ENCODE results near the gene PAPSS1. TPM values are rescaled to one million over a fixed set of nuclear protein-coding genes. Genes with fewer than 3 reads are reported as not detected.

PAPSS1 gene
- polyA plus RNA-seq, 2 donors, result 25.5 to 34.6 TPM

DNA sequence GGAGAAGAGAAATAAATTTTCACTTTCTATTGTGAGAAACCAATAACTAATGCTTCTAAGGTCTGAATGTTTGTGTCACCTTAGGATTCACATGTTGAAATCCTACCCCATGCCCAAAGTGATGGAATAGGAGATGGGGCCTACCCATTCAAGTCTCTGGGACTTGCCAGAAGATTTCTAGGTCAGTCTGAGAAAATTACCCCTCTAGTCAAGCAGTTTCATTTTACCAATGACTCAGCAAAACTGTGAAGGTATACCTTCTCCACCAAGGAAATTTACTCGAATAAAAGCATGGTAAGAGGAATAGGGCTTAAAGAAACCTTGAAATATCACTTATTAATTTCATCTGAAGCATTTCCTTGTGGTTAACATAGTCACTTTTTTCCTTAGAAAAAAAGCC lies 23.5 kb upstream of the PAPSS1 start:
- 49 to 78% methylated on average over 1 of the region's 1 CpG for WGBS, 2 donors
- Histone ChIP-seq H3K27me3 (ENCODE audit: control insufficient read depth in 1 of 2, insufficient read depth in 2 of 2, low read length in 2 of 2) (no peaks in the 10 kb centered on the region), H3K4me1 (ENCODE audit: control insufficient read depth in 2 of 2, insufficient read depth in 2 of 2, low read length in 1 of 2) (no peaks in the 10 kb centered on the region), H3K27ac (ENCODE audit: low read depth in 2 of 2, low read length in 1 of 2) (no peak overlapping the region), H3K4me3 (ENCODE audit: low read depth in 1 of 2, low read length in 2 of 2) (no peak overlapping the region), H3K36me3 (ENCODE audit: control insufficient read depth in 2 of 2, insufficient read depth in 2 of 2, low read length in 1 of 2) (no peaks in the 10 kb centered on the region), H3K9me3 (ENCODE audit: control insufficient read depth in 2 of 2, insufficient read depth in 1 of 2, low read depth in 1 of 2, low read length in 1 of 2) (no peaks in the 10 kb centered on the region)

DNA sequence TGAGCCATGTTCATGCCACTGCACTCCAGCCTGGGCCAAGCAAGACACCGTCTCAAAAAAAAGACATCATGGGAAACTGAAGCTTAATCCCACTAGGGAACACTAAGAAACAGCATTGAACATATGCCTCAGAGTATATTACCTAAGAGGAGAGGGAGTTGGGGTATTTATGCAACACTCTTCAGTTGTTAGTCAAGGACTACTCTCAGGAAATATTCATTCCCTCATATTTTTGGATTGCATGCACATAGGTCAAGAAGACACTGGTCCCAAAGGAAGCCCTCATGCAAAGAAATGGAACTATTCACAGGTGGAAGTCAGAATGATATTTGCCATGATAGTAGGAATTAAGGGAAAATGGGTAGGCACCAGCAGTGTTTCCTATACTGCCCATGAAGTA lies 22.8 kb upstream of the PAPSS1 start:
- H3K4me3 ChIP-seq (ENCODE audit: low read depth in 1 of 2, low read length in 2 of 2), result no peak overlapping the region
- no peaks in the 10 kb centered on the region for H3K4me1 ChIP-seq (ENCODE audit: control insufficient read depth in 2 of 2, insufficient read depth in 2 of 2, low read length in 1 of 2)
- H3K27ac ChIP-seq (ENCODE audit: low read depth in 2 of 2, low read length in 1 of 2), result no peak overlapping the region
- no peaks in the 10 kb centered on the region for H3K27me3 ChIP-seq (ENCODE audit: control insufficient read depth in 1 of 2, insufficient read depth in 2 of 2, low read length in 2 of 2)
- no peaks in the 10 kb centered on the region for H3K9me3 ChIP-seq (ENCODE audit: control insufficient read depth in 2 of 2, insufficient read depth in 1 of 2, low read depth in 1 of 2, low read length in 1 of 2)
- WGBS, 2 donors, result 97 to 100% methylated on average over 1 of the region's 1 CpG
- no peaks in the 10 kb centered on the region for H3K36me3 ChIP-seq (ENCODE audit: control insufficient read depth in 2 of 2, insufficient read depth in 2 of 2, low read length in 1 of 2)

DNA sequence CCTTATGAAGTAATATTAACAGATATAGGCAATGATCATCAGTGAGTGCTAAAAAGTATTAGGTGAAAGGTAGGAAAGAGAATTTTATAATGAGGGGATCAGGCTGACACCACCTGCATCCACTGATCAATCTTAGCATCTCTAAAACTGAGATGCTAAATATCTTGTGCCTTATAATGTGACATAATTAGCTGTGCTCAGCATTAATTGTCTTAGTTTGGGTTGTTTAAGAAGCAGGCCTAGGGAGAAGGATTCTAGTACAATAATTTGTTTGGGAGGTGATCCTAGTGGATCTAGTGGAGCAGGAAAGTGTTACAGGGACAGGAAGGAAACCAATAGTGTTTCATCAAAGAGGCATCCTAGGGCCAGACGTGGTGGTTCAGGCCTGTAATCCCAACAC lies 22.2 kb upstream of the PAPSS1 start:
- Histone ChIP-seq H3K36me3 (ENCODE audit: control insufficient read depth in 2 of 2, insufficient read depth in 2 of 2, low read length in 1 of 2) (no peaks in the 10 kb centered on the region), H3K4me3 (ENCODE audit: low read depth in 1 of 2, low read length in 2 of 2) (no peak overlapping the region), H3K9me3 (ENCODE audit: control insufficient read depth in 2 of 2, insufficient read depth in 1 of 2, low read depth in 1 of 2, low read length in 1 of 2) (no peaks in the 10 kb centered on the region), H3K27ac (ENCODE audit: low read depth in 2 of 2, low read length in 1 of 2) (no peak overlapping the region), H3K27me3 (ENCODE audit: control insufficient read depth in 1 of 2, insufficient read depth in 2 of 2, low read length in 2 of 2) (no peaks in the 10 kb centered on the region), H3K4me1 (ENCODE audit: control insufficient read depth in 2 of 2, insufficient read depth in 2 of 2, low read length in 1 of 2) (no peaks in the 10 kb centered on the region)
- WGBS, 2 donors, result 79 to 85% methylated on average over 1 of the region's 1 CpG

DNA sequence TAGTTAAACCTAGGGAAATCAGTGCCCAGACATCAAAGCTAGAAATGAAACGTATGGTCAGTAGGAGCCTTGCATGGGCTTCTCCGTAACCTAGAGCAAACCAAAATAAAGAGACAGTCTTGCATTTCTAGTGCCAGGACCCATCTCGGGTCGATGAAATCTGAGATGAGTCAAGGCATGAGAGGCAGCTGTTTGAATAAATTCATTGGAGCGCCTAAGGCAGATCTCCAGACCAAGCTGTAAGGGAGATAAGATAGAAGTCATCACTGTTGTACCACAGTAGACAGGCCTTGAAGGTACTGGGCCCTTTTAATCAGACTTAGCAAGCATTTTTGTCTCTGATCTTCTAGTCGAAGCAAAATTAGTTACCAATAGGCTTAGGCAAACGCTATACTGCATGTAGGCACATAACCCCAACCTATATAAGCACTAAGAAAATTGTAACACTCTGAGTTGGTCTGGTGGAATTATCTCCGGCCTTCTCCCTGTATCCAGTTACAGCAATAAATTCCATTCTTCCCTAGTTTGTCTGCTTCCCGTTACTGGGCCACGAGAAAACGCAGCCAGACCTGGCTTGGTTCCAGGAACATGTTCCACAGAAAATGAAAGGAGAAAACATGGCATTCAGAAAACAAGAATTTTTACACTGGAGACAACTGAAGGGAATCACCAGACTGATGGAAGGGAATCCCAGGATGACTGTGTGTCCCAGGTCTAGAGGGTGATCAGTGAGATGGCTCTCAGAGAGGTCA lies 21.1 kb upstream of the PAPSS1 start:
- H3K4me1 ChIP-seq (ENCODE audit: control insufficient read depth in 2 of 2, insufficient read depth in 2 of 2, low read length in 1 of 2), result no peaks in the 10 kb centered on the region
- WGBS, 2 donors, result 63 to 65% methylated on average over 11 of the region's 11 CpGs
- no peaks in the 10 kb centered on the region for H3K27me3 ChIP-seq (ENCODE audit: control insufficient read depth in 1 of 2, insufficient read depth in 2 of 2, low read length in 2 of 2)
- no peaks in the 10 kb centered on the region for H3K9me3 ChIP-seq (ENCODE audit: control insufficient read depth in 2 of 2, insufficient read depth in 1 of 2, low read depth in 1 of 2, low read length in 1 of 2)
- H3K4me3 ChIP-seq (ENCODE audit: low read depth in 1 of 2, low read length in 2 of 2), result no peak overlapping the region
- no peaks in the 10 kb centered on the region for H3K36me3 ChIP-seq (ENCODE audit: control insufficient read depth in 2 of 2, insufficient read depth in 2 of 2, low read length in 1 of 2)
- peak overlapping the region; percentile 12 to 31 for H3K27ac ChIP-seq (ENCODE audit: low read depth in 2 of 2, low read length in 1 of 2)

DNA sequence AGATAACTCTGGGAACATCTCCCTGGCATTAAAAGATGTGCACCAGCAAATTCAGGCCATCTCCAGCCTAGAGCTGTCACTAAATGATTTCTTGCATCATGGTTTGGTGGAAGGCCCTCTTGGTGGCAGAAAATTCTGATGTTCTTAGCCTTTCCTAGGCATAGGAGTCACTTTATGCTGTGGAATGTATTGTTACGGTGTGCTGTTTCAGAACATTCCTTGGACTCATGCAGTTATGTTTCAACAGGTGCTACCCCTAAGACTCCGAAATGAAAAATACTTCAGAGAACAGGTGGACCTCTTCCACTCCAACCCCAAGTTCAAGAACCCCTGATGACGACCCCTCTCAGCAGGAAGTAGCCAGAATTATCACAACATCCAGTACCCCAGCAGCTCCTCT lies 20.3 kb upstream of the PAPSS1 start:
- 65 to 84% methylated on average over 3 of the region's 3 CpGs for WGBS, 2 donors

DNA sequence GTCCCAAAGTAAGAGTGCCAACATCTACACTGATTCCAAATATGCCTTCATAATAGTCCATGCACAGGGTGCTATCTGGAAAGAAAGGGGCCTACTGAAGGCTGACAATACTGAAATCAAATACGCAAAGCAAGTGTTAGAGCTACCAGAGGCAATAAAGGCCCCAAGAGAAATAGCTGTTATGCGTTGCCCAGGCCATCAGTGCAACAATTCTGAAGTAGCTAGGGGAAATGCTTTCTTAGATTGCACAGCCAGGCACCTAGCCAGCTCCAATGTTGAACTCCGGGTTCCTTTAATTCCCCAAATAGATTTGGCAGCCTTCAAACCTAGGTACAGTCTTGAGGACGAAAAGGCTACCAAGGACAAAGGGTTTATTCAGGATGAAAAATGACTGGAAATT lies 17.4 kb upstream of the PAPSS1 start:
- H3K9me3 ChIP-seq (ENCODE audit: control insufficient read depth in 2 of 2, insufficient read depth in 1 of 2, low read depth in 1 of 2, low read length in 1 of 2), result no peaks in the 10 kb centered on the region
- no peaks in the 10 kb centered on the region for H3K27me3 ChIP-seq (ENCODE audit: control insufficient read depth in 1 of 2, insufficient read depth in 2 of 2, low read length in 2 of 2)
- H3K36me3 ChIP-seq (ENCODE audit: control insufficient read depth in 2 of 2, insufficient read depth in 2 of 2, low read length in 1 of 2), result no peaks in the 10 kb centered on the region
- no peak overlapping the region for H3K27ac ChIP-seq (ENCODE audit: low read depth in 2 of 2, low read length in 1 of 2)
- H3K4me3 ChIP-seq (ENCODE audit: low read depth in 1 of 2, low read length in 2 of 2), result no peak overlapping the region
- no peaks in the 10 kb centered on the region for H3K4me1 ChIP-seq (ENCODE audit: control insufficient read depth in 2 of 2, insufficient read depth in 2 of 2, low read length in 1 of 2)
- WGBS, 2 donors, result 70 to 72% methylated on average over 4 of the region's 4 CpGs

More for the DNA sequence above, 20.3 kb upstream of the PAPSS1 start:
- Histone ChIP-seq H3K9me3 (ENCODE audit: control insufficient read depth in 2 of 2, insufficient read depth in 1 of 2, low read depth in 1 of 2, low read length in 1 of 2) (no peaks in the 10 kb centered on the region), H3K4me3 (ENCODE audit: low read depth in 1 of 2, low read length in 2 of 2) (no peak overlapping the region), H3K27me3 (ENCODE audit: control insufficient read depth in 1 of 2, insufficient read depth in 2 of 2, low read length in 2 of 2) (no peaks in the 10 kb centered on the region), H3K27ac (ENCODE audit: low read depth in 2 of 2, low read length in 1 of 2) (no peak overlapping the region), H3K4me1 (ENCODE audit: control insufficient read depth in 2 of 2, insufficient read depth in 2 of 2, low read length in 1 of 2) (no peaks in the 10 kb centered on the region), H3K36me3 (ENCODE audit: control insufficient read depth in 2 of 2, insufficient read depth in 2 of 2, low read length in 1 of 2) (no peaks in the 10 kb centered on the region)

DNA sequence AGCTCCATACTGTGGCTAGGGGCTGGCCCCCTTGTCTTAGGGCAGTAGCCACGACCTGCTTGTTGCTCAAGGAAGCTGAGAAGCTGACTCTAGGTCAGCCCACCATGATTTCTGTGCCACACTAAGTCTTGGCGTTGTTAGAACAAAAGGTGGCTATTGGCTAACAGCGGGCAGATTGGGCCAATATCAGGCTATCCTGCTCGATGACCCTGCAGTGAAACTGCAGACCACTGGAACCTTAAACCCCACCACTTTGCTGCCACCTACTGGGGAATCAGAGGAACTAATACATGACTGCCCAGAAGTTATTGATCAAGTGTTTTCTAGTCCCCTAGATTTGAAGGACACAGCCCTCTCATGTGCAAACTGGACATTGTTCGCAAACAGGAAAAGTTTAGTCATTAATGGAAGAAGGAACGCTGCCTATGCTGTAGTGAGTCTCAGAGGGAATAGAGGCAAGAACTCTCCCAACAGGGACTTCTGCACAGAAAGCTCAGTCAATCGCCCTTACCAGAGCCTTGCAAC lies 17.0 kb upstream of the PAPSS1 start:
- Histone ChIP-seq H3K4me1 (ENCODE audit: control insufficient read depth in 2 of 2, insufficient read depth in 2 of 2, low read length in 1 of 2) (no peaks in the 10 kb centered on the region), H3K27me3 (ENCODE audit: control insufficient read depth in 1 of 2, insufficient read depth in 2 of 2, low read length in 2 of 2) (no peaks in the 10 kb centered on the region), H3K9me3 (ENCODE audit: control insufficient read depth in 2 of 2, insufficient read depth in 1 of 2, low read depth in 1 of 2, low read length in 1 of 2) (no peaks in the 10 kb centered on the region), H3K4me3 (ENCODE audit: low read depth in 1 of 2, low read length in 2 of 2) (no peak overlapping the region), H3K27ac (ENCODE audit: low read depth in 2 of 2, low read length in 1 of 2) (no peak overlapping the region), H3K36me3 (ENCODE audit: control insufficient read depth in 2 of 2, insufficient read depth in 2 of 2, low read length in 1 of 2) (no peaks in the 10 kb centered on the region)
- 61 to 67% methylated on average over 7 of the region's 7 CpGs for WGBS, 2 donors

DNA sequence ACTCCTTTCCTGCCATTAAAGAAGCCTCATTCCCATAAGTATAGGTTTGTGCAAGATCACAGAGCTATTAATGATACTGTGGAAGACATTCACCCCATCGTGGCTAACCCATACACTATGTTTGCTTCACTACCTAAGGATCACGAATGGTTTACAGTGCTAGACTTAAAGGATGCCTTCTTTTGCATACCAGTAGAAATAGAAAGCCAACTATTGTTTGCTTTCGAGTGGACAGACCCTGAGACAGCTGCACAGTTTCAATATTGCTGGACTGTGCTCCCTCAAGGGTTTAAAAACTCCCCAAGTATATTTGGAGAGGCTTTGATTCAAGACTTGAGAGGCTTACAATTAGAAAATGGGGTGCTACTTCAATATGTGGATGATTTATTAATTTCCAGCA lies 16.0 kb upstream of the PAPSS1 start:
- no peak overlapping the region for H3K27ac ChIP-seq (ENCODE audit: low read depth in 2 of 2, low read length in 1 of 2)
- no peaks in the 10 kb centered on the region for H3K36me3 ChIP-seq (ENCODE audit: control insufficient read depth in 2 of 2, insufficient read depth in 2 of 2, low read length in 1 of 2)
- no peaks in the 10 kb centered on the region for H3K27me3 ChIP-seq (ENCODE audit: control insufficient read depth in 1 of 2, insufficient read depth in 2 of 2, low read length in 2 of 2)
- no peaks in the 10 kb centered on the region for H3K4me1 ChIP-seq (ENCODE audit: control insufficient read depth in 2 of 2, insufficient read depth in 2 of 2, low read length in 1 of 2)
- H3K4me3 ChIP-seq (ENCODE audit: low read depth in 1 of 2, low read length in 2 of 2), result no peak overlapping the region
- whole genome bisulfite sequencing, 2 donors, result 63 to 66% methylated on average over 3 of the region's 3 CpGs
- H3K9me3 ChIP-seq (ENCODE audit: control insufficient read depth in 2 of 2, insufficient read depth in 1 of 2, low read depth in 1 of 2, low read length in 1 of 2), result no peaks in the 10 kb centered on the region

DNA sequence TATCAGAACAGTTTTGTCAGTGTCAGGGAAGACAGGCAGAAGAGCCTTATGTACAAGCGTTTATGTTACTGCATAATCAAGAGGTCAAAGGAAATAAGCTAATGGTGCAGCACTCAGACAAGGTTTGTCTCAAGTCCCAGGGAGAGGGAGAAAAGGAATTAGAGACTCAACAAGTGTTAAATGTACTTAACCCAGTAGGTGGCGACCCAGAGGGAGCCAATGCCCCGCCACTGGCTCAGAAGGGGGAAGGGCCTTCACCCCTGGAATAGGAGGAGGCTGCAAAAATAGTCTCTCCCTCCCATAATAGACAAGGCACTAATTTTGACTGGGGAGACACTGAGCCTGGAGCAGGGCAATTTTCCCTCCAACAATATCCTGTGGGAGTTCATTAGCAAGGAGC lies 14.1 kb upstream of the PAPSS1 start:
- no peaks in the 10 kb centered on the region for H3K4me1 ChIP-seq (ENCODE audit: control insufficient read depth in 2 of 2, insufficient read depth in 2 of 2, low read length in 1 of 2)
- H3K27me3 ChIP-seq (ENCODE audit: control insufficient read depth in 1 of 2, insufficient read depth in 2 of 2, low read length in 2 of 2), result no peaks in the 10 kb centered on the region
- no peaks in the 10 kb centered on the region for H3K9me3 ChIP-seq (ENCODE audit: control insufficient read depth in 2 of 2, insufficient read depth in 1 of 2, low read depth in 1 of 2, low read length in 1 of 2)
- H3K27ac ChIP-seq (ENCODE audit: low read depth in 2 of 2, low read length in 1 of 2), result no peak overlapping the region
- H3K4me3 ChIP-seq (ENCODE audit: low read depth in 1 of 2, low read length in 2 of 2), result no peak overlapping the region
- no peaks in the 10 kb centered on the region for H3K36me3 ChIP-seq (ENCODE audit: control insufficient read depth in 2 of 2, insufficient read depth in 2 of 2, low read length in 1 of 2)
- 65 to 78% methylated on average over 3 of the region's 3 CpGs for WGBS, 2 donors

DNA sequence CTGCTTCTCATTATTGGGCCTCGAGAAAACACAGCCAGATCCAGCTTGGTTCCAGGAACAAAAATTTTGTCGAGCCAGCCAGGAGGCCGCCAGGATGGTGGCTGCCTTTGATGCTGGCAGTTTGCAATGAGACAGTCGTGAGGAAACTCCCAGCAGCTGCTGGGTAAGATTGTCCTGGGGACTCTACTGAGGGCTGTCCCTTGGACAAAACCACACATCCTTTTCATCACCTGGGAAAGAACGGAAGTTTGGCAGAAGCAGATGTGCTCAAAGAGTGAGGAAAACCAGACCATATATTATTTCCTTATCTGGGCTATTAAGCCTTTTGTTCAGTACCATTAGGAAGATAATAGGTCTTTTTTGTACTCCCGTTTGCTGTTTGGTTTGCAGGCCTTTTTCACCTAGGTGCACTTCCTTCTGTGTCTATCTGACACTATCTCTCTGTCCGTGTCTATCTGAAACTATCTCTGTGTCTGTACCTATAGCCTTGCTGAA lies 13.4 kb upstream of the PAPSS1 start:
- Histone ChIP-seq H3K4me1 (ENCODE audit: control insufficient read depth in 2 of 2, insufficient read depth in 2 of 2, low read length in 1 of 2) (no peaks in the 10 kb centered on the region), H3K27ac (ENCODE audit: low read depth in 2 of 2, low read length in 1 of 2) (no peak overlapping the region), H3K36me3 (ENCODE audit: control insufficient read depth in 2 of 2, insufficient read depth in 2 of 2, low read length in 1 of 2) (no peaks in the 10 kb centered on the region), H3K4me3 (ENCODE audit: low read depth in 1 of 2, low read length in 2 of 2) (no peak overlapping the region), H3K9me3 (ENCODE audit: control insufficient read depth in 2 of 2, insufficient read depth in 1 of 2, low read depth in 1 of 2, low read length in 1 of 2) (no peaks in the 10 kb centered on the region), H3K27me3 (ENCODE audit: control insufficient read depth in 1 of 2, insufficient read depth in 2 of 2, low read length in 2 of 2) (no peaks in the 10 kb centered on the region)
- 58 to 65% methylated on average over 7 of the region's 7 CpGs for WGBS, 2 donors
